IMR-90 (cell line): Measurements from ENCODE around the gene MYO1G. TPM values are rescaled to one million over a fixed set of nuclear protein-coding genes. Genes with fewer than 3 reads are reported as not detected.

ENCODE experiments used
- ATAC-seq: fragments of 200-7000 bp; cut with Tn5 transposase; 2 replicates; pipeline ENCODE4 v1.9.1; 2020; ENCODE audit warnings: low read depth, mild to moderate bottlenecking, moderate library complexity
- BruUV-seq: library from RNA; stranded (reverse); fragments of 400-500 nt; replicated peaks from 2 replicates; lab custom pipeline; 2021; lab: Mats Ljungman, UMichigan
- CTCF ChIA-PET: fragments of 300-600 bp; formaldehyde crosslinking; extraction: SDS; loops from one replicate; lab custom pipeline; 2021; ENCODE audit warnings: antibody characterized with exemption; lab: Yijun Ruan, JAX
- POLR2A ChIA-PET: fragments of 300-600 bp; sonication (Branson Sonifier 250); formaldehyde crosslinking; loops from one replicate; lab custom pipeline; 2022; ENCODE audit warnings: antibody characterized with exemption; ENCODE audit not compliant: unreplicated experiment; lab: Charles Lee
- DNase-seq: peaks from one replicate; pipeline ENCODE4 v3.0.0; 2013
- H2AFZ ChIP-seq: replicated peaks from 2 replicates; pipeline ENCODE3; 2013; ENCODE audit warnings: low read length, mild to moderate bottlenecking; ENCODE audit not compliant: poor library complexity
- H2AK5ac ChIP-seq: 2 replicates; pipeline ENCODE4 v1.6.1; 2013; ENCODE audit warnings: low read depth, low read length, inconsistent platforms
- H2AK9ac ChIP-seq: replicated peaks from 2 replicates; pipeline ENCODE3; 2013; ENCODE audit warnings: mild to moderate bottlenecking, low read depth, low read length, moderate library complexity; ENCODE audit not compliant: poor library complexity
- H2BK120ac ChIP-seq: 2 replicates; pipeline ENCODE4 v1.6.1; 2013; ENCODE audit warnings: low read depth, low read length, inconsistent platforms
- H2BK15ac ChIP-seq: 3 replicates; pipeline ENCODE4 v1.6.1; 2013; ENCODE audit warnings: low read depth, low read length, inconsistent platforms
- H2BK20ac ChIP-seq: 2 replicates; pipeline ENCODE4 v1.6.1; 2013; ENCODE audit warnings: low read depth, mild to moderate bottlenecking, inconsistent platforms, low read length, moderate library complexity
- H2BK5ac ChIP-seq: 2 replicates; pipeline ENCODE4 v1.6.1; 2013; ENCODE audit warnings: mild to moderate bottlenecking, low read depth, low read length, inconsistent platforms; ENCODE audit not compliant: poor library complexity, severe bottlenecking
- H3K14ac ChIP-seq: replicated peaks from 2 replicates; pipeline ENCODE4 v1.6.1; 2013; ENCODE audit warnings: low read depth, low read length, inconsistent platforms
- H3K18ac ChIP-seq: 2 replicates; pipeline ENCODE4 v1.6.1; 2013; ENCODE audit warnings: low read depth, low read length, control low read depth
- H3K23ac ChIP-seq: 2 replicates; pipeline ENCODE4 v1.6.1; 2013; ENCODE audit warnings: low read depth, low read length, inconsistent platforms
- H3K27ac ChIP-seq: 2 replicates; pipeline ENCODE4 v1.5.1; 2013; ENCODE audit warnings: mild to moderate bottlenecking, control low read depth, low read length; ENCODE audit not compliant: insufficient read depth
- H3K27me3 ChIP-seq: 2 replicates; pipeline ENCODE4 v1.6.1; 2013; ENCODE audit warnings: low read length; ENCODE audit not compliant: control insufficient read depth, insufficient read depth
- H3K36me3 ChIP-seq: 2 replicates; pipeline ENCODE4 v1.6.1; 2013; ENCODE audit warnings: low read length, mixed read lengths; ENCODE audit not compliant: control insufficient read depth, insufficient read depth
- H3K4ac ChIP-seq: 2 replicates; pipeline ENCODE4 v1.6.1; 2013; ENCODE audit warnings: low read depth, low read length, inconsistent platforms
- H3K4me1 ChIP-seq: 2 replicates; pipeline ENCODE4 v1.6.1; 2013; ENCODE audit warnings: low read length, mixed read lengths; ENCODE audit not compliant: control insufficient read depth, insufficient read depth
- H3K4me2 ChIP-seq: 2 replicates; pipeline ENCODE4 v1.6.1; 2013; ENCODE audit warnings: low read depth, mild to moderate bottlenecking, control low read depth, low read length, moderate library complexity
- H3K4me3 ChIP-seq: 2 replicates; pipeline ENCODE4 v1.5.1; 2013; ENCODE audit warnings: low read depth, mild to moderate bottlenecking, control low read depth, low read length, moderate library complexity; ENCODE audit not compliant: insufficient read depth
- H3K56ac ChIP-seq: 2 replicates; pipeline ENCODE4 v1.6.1; 2013; ENCODE audit warnings: low read length, inconsistent platforms; ENCODE audit not compliant: insufficient read depth; ENCODE audit errors: extremely low read depth
- H3K79me1 ChIP-seq, 2 experiments: 2 replicates each; pipeline ENCODE4 v1.6.1; 2013; ENCODE audit warnings: low read length in 2 of 2, inconsistent platforms in 1 of 2, low read depth in 1 of 2
- H3K9ac ChIP-seq: 2 replicates; pipeline ENCODE4 v1.6.1; 2013; ENCODE audit warnings: low read depth, low read length, control low read depth
- H3K9me1 ChIP-seq: 2 replicates; pipeline ENCODE4 v1.6.1; 2013; ENCODE audit warnings: low read length, inconsistent platforms; ENCODE audit not compliant: insufficient read depth
- H3K9me3 ChIP-seq: 2 replicates; pipeline ENCODE4 v1.6.1; 2013; ENCODE audit warnings: low read length; ENCODE audit not compliant: control insufficient read depth, insufficient read depth
- H4K20me1 ChIP-seq: 2 replicates; pipeline ENCODE4 v1.6.1; 2013; ENCODE audit warnings: low read length, inconsistent platforms; ENCODE audit not compliant: insufficient read depth
- H4K5ac ChIP-seq: 2 replicates; pipeline ENCODE4 v1.6.1; 2013; ENCODE audit warnings: mild to moderate bottlenecking, low read depth, low read length, control low read depth
- H4K8ac ChIP-seq, 2 experiments: 2 replicates each; pipeline ENCODE4 v1.6.1; 2013; ENCODE audit warnings: low read depth in 2 of 2, low read length in 2 of 2, control low read depth in 1 of 2, inconsistent platforms in 1 of 2
- H4K91ac ChIP-seq: 2 replicates; pipeline ENCODE4 v1.6.1; 2013; ENCODE audit warnings: low read depth, low read length, inconsistent platforms; ENCODE audit not compliant: insufficient read depth
- CTCF ChIP-seq: conservative IDR thresholded peaks from 2 replicates; pipeline ENCODE4 v1.5.1; 2012; ENCODE audit warnings: mild to moderate bottlenecking, low read depth, low read length, improper control_type of control experiment
- NFE2L2 ChIP-seq: fragments of 150-350 bp; IDR thresholded peaks from 2 replicates; pipeline ENCODE4 v1.6.1; 2016; ENCODE audit warnings: low read depth, mild to moderate bottlenecking, low read length
- POLR2A ChIP-seq: IDR thresholded peaks from 2 replicates; pipeline ENCODE4 v1.6.1; 2012; ENCODE audit warnings: mild to moderate bottlenecking, low read depth, low read length
- RFX5 ChIP-seq: IDR thresholded peaks from 2 replicates; pipeline ENCODE4 v1.8.0; 2012; ENCODE audit warnings: low read depth, mild to moderate bottlenecking, low read length, moderate library complexity
- USF2 ChIP-seq: fragments of 150-350 bp; IDR thresholded peaks from 2 replicates; pipeline ENCODE4 v1.6.1; 2017; ENCODE audit warnings: mild to moderate bottlenecking, antibody characterized with exemption, low read length, low read depth
- WGBS, 2 experiments: methylation state at CpG; one replicate each; pipeline versions ENCODE4 v1.1.5 to v1.1.7; 2013; ENCODE audit warnings: missing lambda C conversion rate in 2 of 2; ENCODE audit not compliant: insufficient read length in 1 of 2; ENCODE audit errors: extremely low coverage in 2 of 2; 5-methylcytosine and 5-hydroxymethylcytosine counted together
- dilution Hi-C: fragments of 300-500 bp; cut with HindIII; formaldehyde crosslinking; loops from one replicate; pipeline ENCODE4 v1.14.3; 2018; ENCODE audit warnings: low sequenced_read_pairs; ENCODE audit not compliant: unreplicated experiment
- in situ Hi-C: fragments of 300-500 bp; cut with MboI; formaldehyde crosslinking; loops from 3 replicates; pipeline ENCODE4 v1.14.3; 2019; ENCODE audit warnings: low sequenced_read_pairs, inconsistent platforms, mixed read lengths
- intact Hi-C: fragments of 100-400 bp; cut with micrococcal nuclease; formaldehyde crosslinking; loops from 2 replicates; pipeline ENCODE4 v1.10.0; 2022
- polyA plus RNA-seq, 3 experiments: library from polyadenylated mRNA; depleted of rRNA; stranded (reverse); fragments of >200 nt; gene quantifications; 2 replicates each; pipeline ENCODE4 v1.2.3, GENCODE V29; 2012; ENCODE audit warnings: low replicate concordance in 1 of 3
- total RNA-seq: library from RNA; depleted of rRNA; stranded (reverse); fragments of >200 nt; gene quantifications from 2 replicates; pipeline ENCODE4 v1.2.3, GENCODE V29; 2012

The MYO1G gene
- total and polyA plus RNA-seq, 2 of the 4 experiments (the other 2 are of a cell fraction), result under 0.01 to 0.02 TPM

- H3K18ac ChIP-seq, result no peak overlapping the region
Measured at GRCh38 chr7:44994877-44995554, 16.2 kb upstream of the MYO1G start.

More at GRCh38 chr7:44994877-44995554, 16.2 kb upstream of the MYO1G start:
- BruUV-seq, result no TSS peak
- no peak overlapping the region for H3K4ac ChIP-seq
- H3K27me3 ChIP-seq, result no peaks in the 10 kb centered on the region
- H2BK20ac ChIP-seq, result no peak overlapping the region
- H3K9ac ChIP-seq, result no peak overlapping the region
- H2BK5ac ChIP-seq, result no peak overlapping the region
- intact Hi-C loops, result no loop called here
- H2AK5ac ChIP-seq, result no peak overlapping the region
- no peaks in the 10 kb centered on the region for H3K9me3 ChIP-seq
- H3K36me3 ChIP-seq, result no peaks in the 10 kb centered on the region
- H3K4me3 ChIP-seq, result no peak overlapping the region
- no peak overlapping the region for H4K8ac ChIP-seq
- H2AFZ ChIP-seq, result no peak overlapping the region
- ChIA-PET POLR2A (no interaction called here), CTCF (no interaction called here)
- H3K9me1 ChIP-seq, result peaks cover 2% of the 10 kb centered on the region
- dilution Hi-C loops, result no loop called here
- WGBS, 2 experiments, result 80% methylated on average over 1 of the region's 5 CpGs; no CpG with 5 or more reads in 1 of the 2 experiments
- no peak overlapping the region for H2BK15ac ChIP-seq
- H4K5ac ChIP-seq, result no peak overlapping the region
- H4K20me1 ChIP-seq, result no peaks in the 10 kb centered on the region
- no peak overlapping the region for H4K91ac ChIP-seq
- no peak overlapping the region for H3K4me2 ChIP-seq
- H3K4me1 ChIP-seq, result peaks cover 7% of the 10 kb centered on the region
- DNase-seq, result no peak
- H3K79me1 ChIP-seq, result peaks cover 0 to 10% of the 10 kb centered on the region in 2 experiments; a peak in 2 of 4 replicates
- H2AK9ac ChIP-seq, result no peak overlapping the region
- no peak overlapping the region for H3K27ac ChIP-seq
- no peak overlapping the region for H3K56ac ChIP-seq
- in situ Hi-C loops, result no loop called here
- H3K23ac ChIP-seq, result no peak overlapping the region
- no peak overlapping the region for H2BK120ac ChIP-seq
- no peak for ATAC-seq
- TF ChIP-seq POLR2A (no peak), RFX5 (no peak), CTCF (no peak), USF2 (no peak), NFE2L2 (no peak)
- no peak overlapping the region for H3K14ac ChIP-seq
